Skeletal muscle tissue (tissue), 4 donors: ENCODE measurements around the gene PRDM16. TPM values are rescaled to one million over a fixed set of nuclear protein-coding genes. Genes with fewer than 3 reads are reported as not detected.
A peak's percentile ranks its signal among the peaks of the same experiment; 100 is the strongest.

ENCODE experiments used
- H3K27ac ChIP-seq: one replicate; pipeline ENCODE4 v1.7.0; 2013; ENCODE audit warnings: mild to moderate bottlenecking, low read depth, low read length, inconsistent platforms
- H3K27me3 ChIP-seq, 3 donors: one replicate each; pipeline ENCODE4 v1.7.0; 2013; ENCODE audit warnings: low read length in 3 of 3; ENCODE audit not compliant: control insufficient read depth in 3 of 3, insufficient read depth in 3 of 3
- H3K36me3 ChIP-seq, 3 donors: one replicate each; pipeline ENCODE4 v1.7.0; 2013; ENCODE audit warnings: low read length in 3 of 3; ENCODE audit not compliant: control insufficient read depth in 3 of 3, insufficient read depth in 3 of 3
- H3K4me1 ChIP-seq, 3 donors: one replicate each; pipeline ENCODE4 v1.7.0; 2013; ENCODE audit warnings: low read length in 3 of 3, mild to moderate bottlenecking in 3 of 3; ENCODE audit not compliant: control insufficient read depth in 3 of 3, insufficient read depth in 3 of 3
- H3K4me3 ChIP-seq, 3 donors: one replicate each; pipeline ENCODE4 v1.7.0; 2013; ENCODE audit warnings: low read length in 3 of 3
- H3K9ac ChIP-seq, 3 donors: one replicate each; pipeline ENCODE4 v1.7.0; 2013; ENCODE audit warnings: low read length in 3 of 3, mild to moderate bottlenecking in 3 of 3, moderate library complexity in 2 of 3, low read depth in 1 of 3
- H3K9me3 ChIP-seq, 3 donors: one replicate each; pipeline ENCODE4 v1.7.0; 2013; ENCODE audit warnings: low read length in 3 of 3; ENCODE audit not compliant: control insufficient read depth in 3 of 3
- total RNA-seq: library from RNA; depleted of rRNA; stranded (reverse); fragments of >200 nt; gene quantifications from one replicate; pipeline ENCODE4 v1.2.3, GENCODE V29; 2014
- donor health status: Osteomylitis.

The PRDM16 gene
- total RNA-seq, 1 donor from 2014 or later: 4.7 TPM

GRCh38 chr1:3409366-3410141 is 340.6 kb downstream of the PRDM16 start:
- H3K4me3 ChIP-seq: no peak overlapping the region
- H3K4me1 ChIP-seq: peaks cover 4 to 13% (median 11%) of the 10 kb centered on the region in 3 donors
- H3K27ac ChIP-seq: no peak overlapping the region
- no peaks in the 10 kb centered on the region for H3K9me3 ChIP-seq
- H3K36me3 ChIP-seq: no peaks in the 10 kb centered on the region
- peaks cover 15 to 35% (median 31%) of the 10 kb centered on the region in 3 donors for H3K27me3 ChIP-seq
- H3K9ac ChIP-seq: no peak overlapping the region

- Histone ChIP-seq H3K9me3 (no peaks in the 10 kb centered on the region), H3K27me3 (peaks cover 15 to 38% (median 34%) of the 10 kb centered on the region in 3 donors), H3K27ac (no peak overlapping the region), H3K4me3 (no peak overlapping the region), H3K9ac (no peak overlapping the region), H3K36me3 (no peaks in the 10 kb centered on the region), H3K4me1 (peaks cover 4 to 20% (median 11%) of the 10 kb centered on the region in 3 donors)
These were observed 341.3 kb downstream of the PRDM16 start for GRCh38 chr1:3410142-3410925.

DNA sequence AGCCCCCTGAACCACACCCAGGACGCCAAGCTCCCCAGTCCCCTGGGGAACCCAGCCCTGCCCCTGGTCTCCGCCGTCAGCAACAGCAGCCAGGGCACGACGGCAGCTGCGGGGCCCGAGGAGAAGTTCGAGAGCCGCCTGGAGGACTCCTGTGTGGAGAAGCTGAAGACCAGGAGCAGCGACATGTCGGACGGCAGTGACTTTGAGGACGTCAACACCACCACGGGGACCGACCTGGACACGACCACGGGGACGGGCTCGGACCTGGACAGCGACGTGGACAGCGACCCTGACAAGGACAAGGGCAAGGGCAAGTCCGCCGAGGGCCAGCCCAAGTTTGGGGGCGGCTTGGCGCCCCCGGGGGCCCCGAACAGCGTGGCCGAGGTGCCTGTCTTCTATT is 342.8 kb downstream of the PRDM16 start:
- Histone ChIP-seq H3K36me3 (no peaks in the 10 kb centered on the region), H3K4me1 (peaks cover 9 to 24% (median 11%) of the 10 kb centered on the region in 3 donors), H3K4me3 (no peak overlapping the region), H3K9ac (no peak overlapping the region), H3K9me3 (no peaks in the 10 kb centered on the region), H3K27me3 (peaks cover 19 to 41% (median 32%) of the 10 kb centered on the region in 3 donors), H3K27ac (no peak overlapping the region)

DNA sequence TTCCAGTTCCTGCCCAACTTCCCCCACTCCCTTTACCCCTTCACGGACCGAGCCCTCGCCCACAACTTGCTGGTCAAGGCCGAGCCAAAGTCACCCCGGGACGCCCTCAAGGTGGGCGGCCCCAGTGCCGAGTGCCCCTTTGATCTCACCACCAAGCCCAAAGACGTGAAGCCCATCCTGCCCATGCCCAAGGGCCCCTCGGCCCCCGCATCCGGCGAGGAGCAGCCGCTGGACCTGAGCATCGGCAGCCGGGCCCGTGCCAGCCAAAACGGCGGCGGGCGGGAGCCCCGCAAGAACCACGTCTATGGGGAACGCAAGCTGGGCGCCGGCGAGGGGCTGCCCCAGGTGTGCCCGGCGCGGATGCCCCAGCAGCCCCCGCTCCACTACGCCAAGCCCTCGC is 343.4 kb downstream of the PRDM16 start:
- no peak overlapping the region for H3K4me3 ChIP-seq
- no peak overlapping the region for H3K9ac ChIP-seq
- H3K27me3 ChIP-seq: peaks cover 19 to 35% (median 32%) of the 10 kb centered on the region in 3 donors
- no peak overlapping the region for H3K27ac ChIP-seq
- no peaks in the 10 kb centered on the region for H3K9me3 ChIP-seq
- peaks cover 9 to 24% (median 11%) of the 10 kb centered on the region in 3 donors for H3K4me1 ChIP-seq
- H3K36me3 ChIP-seq: no peaks in the 10 kb centered on the region

DNA sequence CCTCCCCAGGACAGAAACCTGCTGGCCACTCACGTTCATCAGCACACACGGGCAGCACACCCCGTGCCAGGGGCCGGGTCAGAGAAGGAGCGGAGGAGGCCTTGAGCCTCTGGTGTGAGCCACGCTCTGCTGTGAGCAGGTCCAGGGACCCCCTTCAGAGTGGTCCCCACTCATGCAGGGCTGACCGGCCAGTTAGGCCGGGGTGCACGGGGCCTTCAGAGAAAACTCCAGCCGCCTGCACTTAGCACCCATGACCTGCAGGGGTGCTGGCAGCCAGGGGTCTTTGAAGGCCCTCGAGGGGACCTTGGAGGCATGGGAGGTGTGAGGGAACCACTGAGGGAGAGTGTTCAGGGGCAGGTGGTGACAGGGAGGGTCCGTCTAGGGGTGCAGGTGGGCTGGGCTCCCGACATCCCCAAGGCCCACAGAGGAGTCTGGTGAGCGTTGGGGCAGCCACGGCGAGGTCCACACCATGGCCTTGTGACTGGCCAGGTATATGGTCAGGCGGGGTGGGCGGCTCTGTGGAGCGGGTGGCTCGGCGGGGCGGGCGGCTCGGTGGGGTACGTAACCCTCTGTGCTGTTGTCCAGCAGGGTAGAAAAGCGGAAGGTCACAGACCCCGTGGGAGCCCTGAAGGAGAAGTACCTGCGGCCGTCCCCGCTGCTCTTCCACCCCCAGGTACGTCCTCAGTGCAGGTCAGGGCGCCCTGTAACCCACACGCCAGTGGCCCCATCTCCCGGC is 345.1 kb downstream of the PRDM16 start:
- H3K9ac ChIP-seq: no peak overlapping the region
- H3K27ac ChIP-seq: no peak overlapping the region
- H3K4me1 ChIP-seq: peaks cover 9 to 24% (median 11%) of the 10 kb centered on the region in 3 donors
- H3K4me3 ChIP-seq: no peak overlapping the region
- peaks cover 19 to 44% (median 26%) of the 10 kb centered on the region in 3 donors for H3K27me3 ChIP-seq
- H3K36me3 ChIP-seq: no peaks in the 10 kb centered on the region
- H3K9me3 ChIP-seq: no peaks in the 10 kb centered on the region

- Histone ChIP-seq H3K27ac (no peak overlapping the region), H3K9ac (peak overlapping the region in 1 of 3 donors; percentile 25), H3K4me1 (peaks cover 1 to 17% (median 6%) of the 10 kb centered on the region in 3 donors), H3K9me3 (no peaks in the 10 kb centered on the region), H3K27me3 (peaks cover 14 to 43% (median 26%) of the 10 kb centered on the region in 3 donors), H3K4me3 (no peak overlapping the region), H3K36me3 (no peaks in the 10 kb centered on the region)
These were observed 346.5 kb downstream of the PRDM16 start for GRCh38 chr1:3415260-3416090.

DNA sequence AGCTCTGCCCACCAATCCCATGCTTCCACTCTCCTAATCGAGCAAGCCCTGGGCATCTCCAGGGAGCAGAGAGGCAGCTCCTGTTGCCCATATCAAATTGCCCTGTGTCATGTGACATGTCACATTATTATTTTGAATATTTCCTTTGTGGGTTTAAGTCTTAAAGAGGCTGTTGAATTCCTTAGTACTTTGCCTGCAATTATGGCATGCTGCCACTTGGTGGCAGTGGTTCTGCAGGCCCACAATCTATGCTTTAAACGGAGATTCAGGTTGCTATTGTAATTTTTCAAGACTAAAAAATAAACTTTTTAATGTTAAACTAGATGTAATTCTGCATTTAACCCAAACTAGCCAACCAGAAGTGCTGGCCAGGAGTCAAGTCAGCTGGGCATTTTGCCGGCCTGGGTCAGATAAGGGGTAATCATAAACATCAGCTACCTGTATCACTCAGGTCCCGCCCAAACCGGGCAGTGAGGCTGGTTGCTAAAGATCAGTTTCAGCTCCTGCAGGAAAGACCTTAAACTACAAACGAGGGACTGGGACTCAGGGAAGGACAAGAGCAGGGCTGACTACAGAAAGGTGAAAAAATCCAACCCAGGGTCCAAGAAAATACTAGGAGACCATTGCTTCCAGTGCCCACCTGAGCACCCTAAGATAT is 348.2 kb downstream of the PRDM16 start:
- peaks cover 4 to 18% (median 5%) of the 10 kb centered on the region in 3 donors for H3K4me1 ChIP-seq
- H3K9me3 ChIP-seq: no peaks in the 10 kb centered on the region
- no peaks in the 10 kb centered on the region for H3K36me3 ChIP-seq
- no peak overlapping the region for H3K27ac ChIP-seq
- H3K27me3 ChIP-seq: peaks cover 4 to 43% (median 17%) of the 10 kb centered on the region in 3 donors
- no peak overlapping the region for H3K9ac ChIP-seq
- H3K4me3 ChIP-seq: no peak overlapping the region

GRCh38 chr1:3417934-3418333 is 348.9 kb downstream of the PRDM16 start:
- Histone ChIP-seq H3K4me1 (peaks cover 7 to 24% (median 7%) of the 10 kb centered on the region in 3 donors), H3K9me3 (no peaks in the 10 kb centered on the region), H3K27me3 (peaks cover 4 to 45% (median 17%) of the 10 kb centered on the region in 3 donors), H3K4me3 (no peak overlapping the region), H3K27ac (no peak overlapping the region), H3K36me3 (no peaks in the 10 kb centered on the region), H3K9ac (no peak overlapping the region)

DNA sequence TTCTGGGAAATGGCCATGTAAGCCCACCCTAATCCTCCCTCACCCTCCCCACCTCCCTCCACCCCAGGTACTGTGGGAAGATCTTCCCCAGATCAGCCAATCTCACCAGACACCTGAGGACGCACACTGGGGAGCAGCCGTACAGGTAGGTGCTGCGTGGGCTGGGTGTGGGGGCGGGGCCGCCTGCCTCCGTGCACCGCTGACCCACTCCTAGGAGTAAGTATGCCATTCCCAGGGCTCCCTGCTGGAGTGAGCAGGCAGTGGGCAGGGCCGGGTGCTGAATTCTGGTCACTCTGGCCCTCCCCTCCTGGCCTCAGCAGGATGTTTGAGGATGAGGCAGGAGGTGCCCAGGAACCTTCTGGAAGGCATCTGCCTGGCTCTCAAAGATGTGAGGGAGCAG is 349.6 kb downstream of the PRDM16 start:
- Histone ChIP-seq H3K27me3 (peaks cover 4 to 45% (median 17%) of the 10 kb centered on the region in 3 donors), H3K4me1 (peaks cover 7 to 23% (median 7%) of the 10 kb centered on the region in 3 donors)

More for the DNA sequence above, 349.6 kb downstream of the PRDM16 start:
- H3K9me3 ChIP-seq: no peaks in the 10 kb centered on the region
- no peak overlapping the region for H3K9ac ChIP-seq
- no peaks in the 10 kb centered on the region for H3K36me3 ChIP-seq
- H3K4me3 ChIP-seq: no peak overlapping the region
- no peak overlapping the region for H3K27ac ChIP-seq
